ENCODE measurements around the gene CCDC106.

The CCDC106 gene

DNA sequence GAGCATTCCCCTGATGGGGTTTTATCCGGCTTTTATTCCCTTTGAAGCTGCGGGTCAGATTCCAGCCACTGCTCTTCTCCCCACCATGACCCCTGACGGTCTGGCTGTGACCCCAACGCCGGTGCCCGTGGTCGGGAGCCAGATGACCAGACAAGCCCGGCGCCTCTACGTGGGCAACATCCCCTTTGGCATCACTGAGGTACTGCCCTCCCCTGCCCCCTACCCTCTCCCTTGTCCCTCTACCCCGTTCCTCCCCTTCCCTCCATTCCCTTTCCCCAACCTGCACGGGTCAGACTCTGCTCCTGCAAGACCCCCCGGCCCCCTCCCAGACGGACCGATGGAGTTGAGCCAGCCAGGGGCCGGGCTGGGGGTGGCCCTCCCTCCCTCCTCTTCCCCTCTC lies 13.0 kb downstream of the CCDC106 start:
- in situ Hi-C loops (cut with MboI; ENCODE audit: low pct_unique_long_range_greater_than_20kb, low sequenced_read_pairs) = no loop called here
- DNase-seq = no peak

DNA sequence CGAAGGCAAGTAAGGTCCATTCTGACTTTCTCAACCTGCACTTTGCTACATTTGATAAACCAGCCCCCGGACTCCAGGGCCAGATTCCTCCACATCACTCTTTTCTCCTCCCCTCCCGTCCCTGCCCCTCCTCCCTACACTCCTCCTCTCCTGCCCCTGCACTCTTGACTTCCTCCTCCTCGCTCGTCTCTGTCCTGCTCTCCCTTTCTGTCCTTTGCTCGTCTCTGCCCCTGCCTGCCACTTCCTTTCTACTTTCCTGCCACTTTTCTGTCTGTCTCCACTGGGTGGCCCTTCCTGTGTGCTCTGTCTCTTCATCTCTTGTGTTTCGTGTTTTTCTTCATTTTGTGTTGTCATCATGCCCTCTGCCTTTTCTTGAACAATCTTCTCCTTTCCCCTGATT lies 13.8 kb downstream of the CCDC106 start:
- in situ Hi-C loops (cut with MboI; ENCODE audit: low pct_unique_long_range_greater_than_20kb, low sequenced_read_pairs) = no loop called here

DNA sequence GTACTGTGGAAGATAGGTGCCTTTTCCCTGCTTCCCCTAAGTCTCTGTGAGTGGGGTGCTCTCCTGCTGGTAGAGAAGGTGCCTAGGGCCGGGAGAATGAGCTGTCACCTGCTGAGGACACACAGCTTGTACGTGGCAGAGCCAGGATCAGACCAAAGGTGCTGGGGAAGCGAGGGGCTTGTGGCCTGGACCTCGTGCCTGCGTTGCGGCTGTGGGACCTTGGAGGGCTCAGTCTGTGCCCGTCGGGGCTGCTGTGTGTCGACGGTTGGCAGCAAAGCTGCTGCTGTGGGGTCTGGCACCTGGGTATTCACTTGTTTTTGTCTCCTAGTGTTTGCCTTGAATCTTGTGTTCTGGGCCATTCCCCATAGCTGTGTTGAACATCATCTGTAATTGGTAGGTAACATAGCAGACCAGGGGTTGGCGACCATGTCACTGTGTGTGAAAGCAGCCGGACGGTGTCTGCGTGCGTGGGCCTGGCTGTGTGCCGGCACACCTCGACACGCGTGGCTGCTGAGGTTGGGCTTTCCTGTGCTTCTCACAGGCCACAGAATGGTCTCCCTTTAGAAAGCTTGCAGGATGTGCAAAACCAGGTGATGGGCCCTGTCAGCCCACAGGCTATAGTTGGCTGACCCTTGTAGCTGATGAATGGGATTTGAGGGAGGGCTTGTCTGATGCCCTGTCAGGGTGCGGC lies 16.0 kb downstream of the CCDC106 start:
- no peak for DNase-seq
- in situ Hi-C loops (cut with MboI; ENCODE audit: low pct_unique_long_range_greater_than_20kb, low sequenced_read_pairs) = no loop called here

More for the DNA sequence above, 13.8 kb downstream of the CCDC106 start:
- no peak for DNase-seq

DNA sequence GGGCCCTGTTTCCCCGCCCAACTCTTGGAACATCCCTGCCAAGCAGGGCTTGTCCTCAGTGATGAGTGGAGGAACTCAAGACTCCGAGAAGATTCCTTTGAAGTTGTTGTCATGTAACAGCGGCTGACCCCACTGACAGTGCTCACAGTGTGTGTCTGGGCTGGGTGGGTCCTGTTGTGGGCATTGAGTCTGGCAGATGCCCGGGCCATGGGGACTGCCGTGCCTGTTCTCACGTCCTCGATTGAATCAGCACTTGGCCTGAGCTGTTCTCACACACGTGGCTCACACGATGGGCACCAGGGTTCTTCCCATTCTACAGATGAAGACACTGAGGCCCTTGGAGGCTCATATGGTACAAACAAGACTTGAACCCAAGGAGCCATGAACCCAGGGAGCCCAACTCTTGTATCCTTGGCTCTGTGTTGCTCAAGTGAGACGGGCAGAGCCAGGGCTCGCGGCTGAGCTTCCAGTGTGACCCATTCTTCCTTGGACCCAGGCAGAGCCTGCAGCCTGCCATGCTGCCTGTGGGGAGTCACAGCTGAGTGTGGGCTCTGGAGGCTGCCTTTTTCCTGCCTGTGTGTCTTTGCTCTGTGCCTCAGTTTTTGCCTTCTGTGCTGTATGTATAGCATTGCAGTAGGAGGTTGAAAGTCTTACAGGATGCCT lies 18.5 kb downstream of the CCDC106 start:
- no peak for DNase-seq
- in situ Hi-C loops (cut with MboI; ENCODE audit: low pct_unique_long_range_greater_than_20kb, low sequenced_read_pairs) = no loop called here

DNA sequence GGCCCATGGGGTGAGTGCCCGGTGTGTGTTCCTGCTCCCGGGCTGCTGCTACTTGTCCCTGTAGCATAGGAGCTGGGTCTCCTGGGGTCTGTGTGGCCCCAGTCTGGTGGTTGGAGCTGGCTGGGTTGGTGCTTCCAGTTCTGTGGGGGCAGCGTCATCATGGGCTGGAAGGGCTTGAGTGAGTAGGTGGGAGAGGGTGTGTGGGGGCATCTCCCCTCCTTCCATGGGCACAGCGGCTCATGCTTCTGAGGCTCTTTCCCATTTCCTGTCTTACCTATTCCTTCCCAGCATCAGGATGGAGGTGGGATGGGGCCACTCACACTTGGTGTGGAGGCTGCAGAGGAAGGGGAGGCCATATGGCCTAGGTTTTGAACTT lies 19.0 kb downstream of the CCDC106 start:
- no peak for DNase-seq
- in situ Hi-C loops (cut with MboI; ENCODE audit: low pct_unique_long_range_greater_than_20kb, low sequenced_read_pairs) = no loop called here

DNA sequence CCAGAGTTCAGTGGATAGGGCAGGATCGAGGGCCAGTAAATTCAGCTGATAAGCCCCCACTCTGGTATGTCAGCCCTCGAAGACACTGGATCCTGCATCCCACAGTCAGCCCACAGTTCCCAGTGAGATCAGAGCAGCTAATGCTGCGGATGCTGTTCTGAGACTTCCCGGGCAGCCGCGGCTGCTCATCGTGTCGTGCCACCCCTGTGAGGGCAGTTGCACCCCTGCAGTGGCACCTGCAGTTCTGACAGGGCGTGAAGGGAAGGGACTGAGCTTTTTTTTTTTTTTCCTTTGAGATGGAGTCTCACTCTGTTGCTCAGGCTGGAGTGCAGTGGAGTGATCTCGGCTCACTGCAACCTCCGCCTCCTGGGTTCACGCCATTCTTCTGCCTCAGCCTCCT lies 19.5 kb downstream of the CCDC106 start:
- DNase-seq = no peak
- in situ Hi-C loops (cut with MboI; ENCODE audit: low pct_unique_long_range_greater_than_20kb, low sequenced_read_pairs) = no loop called here

DNA sequence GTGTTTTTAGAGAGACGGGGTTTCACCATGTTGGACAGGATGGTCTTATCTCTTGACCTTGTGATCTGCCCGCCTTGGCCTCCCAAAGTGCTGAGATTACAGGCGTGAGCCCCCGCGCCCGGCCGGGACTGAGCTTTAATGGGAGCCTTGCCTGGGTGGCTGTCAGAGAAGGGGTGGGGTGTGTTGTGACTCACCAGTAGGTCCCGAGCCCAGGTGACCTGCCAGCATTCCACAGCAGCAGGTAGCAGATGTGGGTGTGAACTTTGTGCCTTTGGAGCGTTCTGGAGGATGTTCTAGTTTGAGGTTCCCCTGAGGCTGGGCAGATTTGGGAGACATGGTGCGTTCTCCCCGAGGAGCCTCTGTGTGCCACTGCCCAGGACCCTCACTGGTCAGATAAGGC lies 19.9 kb downstream of the CCDC106 start:
- DNase-seq = no peak
- in situ Hi-C loops (cut with MboI; ENCODE audit: low pct_unique_long_range_greater_than_20kb, low sequenced_read_pairs) = no loop called here

DNA sequence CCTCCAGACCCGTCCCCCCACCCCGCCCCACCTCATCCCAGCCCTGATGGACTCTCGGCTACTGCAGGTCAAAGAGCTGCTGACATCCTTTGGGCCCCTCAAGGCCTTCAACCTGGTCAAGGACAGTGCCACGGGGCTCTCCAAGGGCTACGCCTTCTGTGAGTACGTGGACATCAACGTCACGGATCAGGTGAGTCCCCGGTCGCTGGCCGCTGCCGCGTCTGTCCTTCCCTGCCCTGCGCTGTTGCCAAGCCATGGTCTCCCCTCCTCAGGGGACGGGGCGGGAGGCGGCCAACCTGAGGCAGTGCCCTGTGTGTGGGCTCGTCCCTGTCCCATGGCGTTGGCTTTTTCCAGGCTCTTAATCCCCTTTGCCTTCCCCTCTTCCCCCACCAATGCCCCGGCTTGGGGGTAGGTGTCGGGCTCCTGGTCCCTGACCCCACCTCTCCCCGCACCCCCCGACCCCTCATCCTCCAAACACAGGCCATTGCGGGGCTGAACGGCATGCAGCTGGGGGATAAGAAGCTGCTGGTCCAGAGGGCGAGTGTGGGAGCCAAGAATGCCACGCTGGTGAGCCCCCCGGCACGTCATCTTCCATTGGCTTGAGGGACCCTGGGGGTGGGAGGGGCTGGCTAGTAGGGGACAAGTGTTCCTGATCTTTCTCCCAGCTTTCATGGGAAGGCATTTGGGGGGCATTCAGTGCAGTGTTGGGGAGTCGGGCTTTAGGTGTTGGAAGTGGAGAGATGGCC lies 20.8 kb downstream of the CCDC106 start:
- in situ Hi-C loops (cut with MboI; ENCODE audit: low pct_unique_long_range_greater_than_20kb, low sequenced_read_pairs) = no loop called here
- DNase-seq = no peak

DNA sequence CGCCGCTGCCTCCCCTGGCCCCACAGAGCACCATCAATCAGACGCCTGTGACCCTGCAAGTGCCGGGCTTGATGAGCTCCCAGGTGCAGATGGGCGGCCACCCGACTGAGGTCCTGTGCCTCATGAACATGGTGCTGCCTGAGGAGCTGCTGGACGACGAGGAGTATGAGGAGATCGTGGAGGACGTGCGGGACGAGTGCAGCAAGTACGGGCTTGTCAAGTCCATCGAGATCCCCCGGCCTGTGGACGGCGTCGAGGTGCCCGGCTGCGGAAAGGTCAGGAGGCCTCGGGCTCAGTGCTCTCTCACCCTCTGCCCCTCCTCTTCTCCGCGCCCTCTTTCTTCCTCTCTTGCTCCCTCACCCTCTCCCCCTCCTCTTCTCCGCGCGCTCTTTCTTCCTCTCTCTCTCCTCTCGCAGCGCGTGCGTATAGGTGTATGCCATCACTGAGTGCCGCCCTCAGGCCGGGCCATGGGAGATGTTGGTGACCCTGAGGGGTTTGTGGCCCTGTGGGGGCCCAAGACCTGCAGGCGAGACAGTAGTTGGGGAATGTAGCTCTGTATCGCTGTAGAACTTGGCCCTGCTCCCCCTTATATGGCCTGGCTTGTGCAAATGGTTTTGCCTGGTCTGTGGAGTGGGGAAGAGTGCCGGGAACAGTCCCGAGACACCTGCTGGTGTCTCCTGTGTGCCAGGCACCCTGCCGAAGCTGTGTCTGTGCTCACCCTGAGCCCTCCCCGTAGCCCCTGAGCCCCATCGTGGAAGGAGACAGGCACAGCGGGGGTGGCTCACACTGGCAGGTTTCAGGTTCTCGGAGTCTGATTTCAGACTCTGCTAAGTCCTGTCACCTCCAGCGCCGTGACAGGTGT lies 21.6 kb downstream of the CCDC106 start:
- in situ Hi-C loops (cut with MboI; ENCODE audit: low pct_unique_long_range_greater_than_20kb, low sequenced_read_pairs) = no loop called here
- DNase-seq = no peak

DNA sequence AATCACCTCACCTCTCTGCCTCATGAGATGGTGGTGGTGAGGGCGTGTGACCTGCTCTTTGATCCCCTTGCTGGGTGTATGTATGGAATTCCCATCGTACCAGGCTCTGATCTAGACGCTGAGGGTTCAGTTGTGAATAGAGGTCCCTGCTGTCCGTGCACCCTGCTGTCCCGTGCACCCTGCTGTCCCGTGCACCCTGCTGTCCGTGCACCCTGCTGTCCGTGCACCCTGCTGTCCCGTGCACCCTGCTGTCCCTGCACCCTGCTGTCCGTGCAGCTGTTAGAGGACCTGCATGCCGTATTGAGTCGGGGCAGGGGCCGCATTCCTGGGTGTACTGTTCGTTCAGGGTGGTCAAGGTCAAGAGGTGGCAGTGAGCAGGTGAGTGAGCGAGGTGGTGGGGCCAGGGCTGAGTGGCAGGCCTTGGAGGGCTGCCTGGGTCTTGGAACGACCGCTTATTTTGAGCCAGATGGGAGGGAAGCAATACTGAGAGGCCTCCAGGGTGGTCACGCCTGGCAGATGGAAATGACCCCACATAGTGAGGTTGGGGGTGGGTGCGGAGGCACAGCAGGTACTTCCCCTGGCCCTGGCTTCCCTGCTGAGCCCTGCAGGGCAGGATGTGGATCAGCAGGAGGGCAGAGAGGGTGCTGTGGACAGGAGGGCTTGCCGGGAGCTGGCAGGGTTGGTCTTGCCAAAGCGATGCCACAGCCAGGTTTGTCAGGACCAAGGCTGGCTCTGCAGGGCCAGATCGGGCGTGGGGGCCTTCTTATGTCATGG lies 22.5 kb downstream of the CCDC106 start:
- DNase-seq = no peak
- in situ Hi-C loops (cut with MboI; ENCODE audit: low pct_unique_long_range_greater_than_20kb, low sequenced_read_pairs) = no loop called here

DNA sequence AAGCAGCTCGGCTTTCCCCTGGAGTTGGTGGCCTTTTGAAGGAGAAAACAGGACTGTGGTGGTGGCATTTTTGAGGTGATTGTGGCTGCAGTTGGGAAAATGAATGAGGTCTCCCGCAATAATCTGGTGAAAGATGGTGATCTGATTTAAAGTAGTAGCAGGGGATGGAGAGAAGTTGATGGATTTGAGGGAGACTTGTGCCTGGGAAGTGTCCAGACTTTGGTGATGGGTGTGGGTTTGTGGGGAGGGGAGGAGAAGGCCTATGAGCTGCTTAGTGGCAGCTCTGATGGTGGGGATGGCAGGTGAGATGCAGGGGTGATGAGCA lies 23.0 kb downstream of the CCDC106 start:
- in situ Hi-C loops (cut with MboI; ENCODE audit: low pct_unique_long_range_greater_than_20kb, low sequenced_read_pairs) = no loop called here
- DNase-seq = no peak

DNA sequence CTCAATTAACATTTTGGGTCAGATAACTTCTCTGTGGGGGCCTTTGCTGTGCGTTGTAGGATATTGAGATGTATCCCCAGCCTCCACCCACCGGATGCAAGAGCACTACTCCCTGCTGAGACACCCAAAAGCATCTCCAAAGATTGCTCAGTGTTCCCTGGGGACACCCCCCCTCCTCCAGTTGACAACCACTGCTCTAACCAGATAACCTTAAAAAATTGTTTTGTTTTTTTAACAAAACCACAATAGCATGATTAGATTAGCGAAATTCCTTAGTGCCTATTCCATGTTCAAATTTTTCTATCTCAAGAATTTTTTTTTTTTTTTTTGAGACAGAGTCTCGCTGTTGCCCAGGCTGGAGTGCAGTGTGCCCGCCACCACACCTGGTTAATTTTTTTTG lies 24.4 kb downstream of the CCDC106 start:
- in situ Hi-C loops (cut with MboI; ENCODE audit: low pct_unique_long_range_greater_than_20kb, low sequenced_read_pairs) = no loop called here
- no peak for DNase-seq

DNA sequence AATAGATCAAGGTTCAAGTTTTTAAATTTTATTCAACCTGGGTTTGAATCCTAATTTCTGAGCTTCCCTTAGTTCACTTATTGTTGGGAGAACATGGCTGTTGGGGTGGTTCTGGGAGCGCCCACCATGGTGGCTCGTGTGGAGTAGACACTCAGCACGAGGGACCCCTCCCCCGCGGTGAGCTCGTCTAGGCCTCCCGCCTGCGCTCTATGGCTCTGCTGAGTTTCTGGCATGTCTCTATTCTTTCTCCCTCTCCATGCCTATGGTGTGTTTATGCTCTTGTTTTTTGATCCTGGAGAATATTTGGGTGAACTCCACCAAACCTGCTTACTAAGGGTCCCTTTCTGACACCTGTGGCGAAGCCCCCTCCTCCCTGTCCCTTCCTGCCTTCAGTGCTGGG lies 25.5 kb downstream of the CCDC106 start:
- DNase-seq = no peak
- in situ Hi-C loops (cut with MboI; ENCODE audit: low pct_unique_long_range_greater_than_20kb, low sequenced_read_pairs) = no loop called here

DNA sequence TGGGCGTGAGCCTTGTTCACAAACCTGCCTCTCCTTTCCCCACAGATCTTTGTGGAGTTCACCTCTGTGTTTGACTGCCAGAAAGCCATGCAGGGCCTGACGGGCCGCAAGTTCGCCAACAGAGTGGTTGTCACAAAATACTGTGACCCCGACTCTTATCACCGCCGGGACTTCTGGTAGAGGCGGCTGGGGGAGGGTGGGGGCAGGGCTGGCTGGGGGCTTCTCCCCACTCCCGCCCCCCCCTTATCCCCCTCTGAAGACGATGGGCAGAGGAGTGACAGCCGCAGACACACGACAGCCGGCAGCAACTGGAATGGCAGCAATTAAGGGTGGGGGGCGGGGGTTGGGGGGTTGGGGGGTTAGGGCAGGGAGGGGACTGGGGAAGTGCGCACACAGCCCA lies 25.9 kb downstream of the CCDC106 start:
- no peak for DNase-seq
- in situ Hi-C loops (cut with MboI; ENCODE audit: low pct_unique_long_range_greater_than_20kb, low sequenced_read_pairs) = no loop called here

DNA sequence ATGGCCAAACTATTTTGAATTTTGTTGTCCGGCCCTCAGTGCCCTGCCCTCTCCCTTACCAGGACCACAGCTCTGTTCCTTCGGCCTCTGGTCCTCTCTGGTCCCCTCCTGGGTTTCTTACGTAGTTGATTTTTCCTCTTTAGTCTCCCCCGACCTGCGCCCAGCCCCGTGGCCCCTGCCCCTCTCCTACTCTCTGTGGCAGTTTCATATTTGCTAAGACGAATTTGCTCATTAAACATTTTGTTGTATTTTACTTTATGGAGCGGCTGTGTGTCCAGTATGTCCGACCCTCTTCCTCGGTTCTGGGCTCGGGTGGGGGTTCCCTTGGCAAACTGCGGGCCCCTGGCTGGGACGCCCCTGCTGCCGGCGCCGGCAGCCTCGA lies 26.4 kb downstream of the CCDC106 start:
- in situ Hi-C loops (cut with MboI; ENCODE audit: low pct_unique_long_range_greater_than_20kb, low sequenced_read_pairs) = no loop called here
- no peak for DNase-seq

DNA sequence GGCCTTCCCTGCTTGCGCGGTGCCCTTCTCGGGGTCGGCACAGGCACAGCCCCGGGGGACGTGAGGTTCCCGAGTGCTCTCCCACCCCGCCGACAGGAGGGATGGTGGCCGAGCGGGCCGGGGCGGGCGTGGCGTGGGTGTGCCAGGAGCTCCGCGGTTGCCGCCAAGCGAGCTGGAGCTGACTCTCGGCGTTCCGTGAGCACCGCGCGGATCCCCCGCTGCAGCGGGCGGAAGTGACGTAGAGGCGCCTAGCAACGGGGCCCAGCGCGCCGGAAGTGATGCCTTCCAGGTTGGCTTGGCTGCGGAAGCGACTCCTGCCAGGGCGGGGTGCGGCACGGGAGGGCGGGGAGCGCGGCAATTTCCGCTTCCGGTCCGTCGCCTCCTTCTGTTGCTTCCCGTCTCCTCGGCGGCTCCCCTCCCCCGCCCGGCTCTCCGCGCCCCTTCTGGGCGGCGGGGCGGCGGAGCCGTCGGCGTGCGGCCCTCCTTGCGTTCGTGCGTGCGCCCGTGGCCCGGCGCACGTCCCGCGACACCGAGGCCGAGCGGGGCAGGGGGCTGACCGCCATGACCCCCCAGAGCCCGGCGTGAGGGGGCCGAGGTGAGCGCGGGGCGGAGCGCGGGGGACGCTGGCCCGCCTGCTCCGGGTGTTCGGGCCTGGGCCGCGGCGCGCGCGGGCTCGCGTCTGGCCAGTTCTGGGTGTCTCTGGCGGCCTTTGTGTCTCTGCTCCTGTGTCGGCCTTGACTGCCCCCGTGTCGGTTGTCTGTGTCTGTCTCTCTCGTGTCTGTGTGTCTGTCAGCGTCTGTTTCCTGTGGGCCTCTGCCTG lies 27.0 kb downstream of the CCDC106 start, which contains the start of gene EPN1:
Gene EPN1, plus strand, starts transcription at position 386 of the 820 bp plus-strand sequence. CDS start 3,402 bp downstream, outside the sequence.
- in situ Hi-C loops (cut with MboI; ENCODE audit: low pct_unique_long_range_greater_than_20kb, low sequenced_read_pairs) = no loop called here
- DNase-seq = peak; percentile 97

DNA sequence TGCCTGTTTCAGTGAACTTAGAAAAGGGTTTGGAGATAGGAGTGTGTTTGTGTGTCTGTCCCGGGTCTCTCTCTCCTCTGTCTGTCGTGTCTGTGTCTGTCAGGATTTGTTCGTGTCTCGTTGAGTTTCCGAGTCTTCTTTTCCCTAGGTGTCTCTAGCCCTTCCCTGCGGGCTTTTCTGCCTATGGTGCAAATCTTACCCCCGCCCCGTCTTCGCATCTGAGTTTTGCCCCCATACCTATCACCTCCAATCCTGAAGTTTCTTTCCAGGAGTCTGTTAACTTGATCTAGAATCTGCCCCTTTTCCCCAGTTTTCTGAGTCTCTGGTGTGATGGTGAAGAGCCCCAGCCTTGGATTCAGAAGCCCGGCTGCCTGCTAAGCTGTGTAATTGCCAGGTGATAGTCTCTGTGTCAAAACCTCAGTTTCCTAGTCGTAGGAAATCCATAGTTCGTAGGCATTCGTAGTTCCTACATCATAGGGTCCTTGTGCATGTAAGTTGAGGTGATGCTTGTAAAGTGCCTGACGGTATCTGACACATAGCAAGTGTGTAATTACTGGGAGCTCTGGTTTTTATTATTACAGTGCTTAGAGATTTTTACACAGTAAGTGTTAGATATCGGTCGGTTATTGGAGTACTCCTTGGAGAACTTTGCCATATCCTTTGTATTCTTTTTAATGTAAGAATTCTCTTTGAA lies 27.8 kb downstream of the CCDC106 start:
- in situ Hi-C loops (cut with MboI; ENCODE audit: low pct_unique_long_range_greater_than_20kb, low sequenced_read_pairs) = no loop called here
- no peak for DNase-seq

DNA sequence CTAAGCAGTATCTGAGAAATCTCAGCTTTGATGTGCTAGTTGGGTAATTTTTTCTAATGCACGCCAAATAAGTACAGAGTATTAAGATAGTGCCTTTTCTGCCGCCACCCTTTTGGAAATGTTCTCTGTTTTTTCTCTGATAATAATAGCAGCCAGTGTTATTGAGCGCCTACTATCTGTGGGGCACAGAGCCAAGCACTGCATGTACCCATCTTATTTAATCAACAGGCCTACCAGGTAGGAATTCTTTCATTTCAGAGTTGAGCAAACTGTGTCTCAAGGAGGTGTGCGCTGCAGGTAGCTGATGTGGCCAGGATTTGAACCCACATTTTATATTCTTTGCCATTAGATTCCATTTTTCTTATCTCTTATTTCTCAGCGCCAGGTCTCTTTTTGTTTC lies 28.4 kb downstream of the CCDC106 start:
- in situ Hi-C loops (cut with MboI; ENCODE audit: low pct_unique_long_range_greater_than_20kb, low sequenced_read_pairs) = no loop called here
- no peak for DNase-seq

Data from KBM-7 (cell line).